Esophagus muscularis mucosa (tissue), 4 donors: ENCODE data around the gene ADAMTSL1. TPM values are rescaled to one million over a fixed set of nuclear protein-coding genes. Genes with fewer than 3 reads are reported as not detected.

ENCODE experiments used
- DNase-seq: peaks from one replicate; pipeline ENCODE4 v3.0.0-alpha.2; 2017; ENCODE audit errors: extremely low spot score
- H3K27ac ChIP-seq, 4 donors: fragments of 200-600 bp; sonication (generic); replicated peaks in 1 of 4; 1 replicate in 3 of 4; 2 replicates in 1 of 4; pipeline ENCODE4 v1.5.1; 2016 to 2019; ENCODE audit warnings: mild to moderate bottlenecking in 1 of 4
- H3K27me3 ChIP-seq, 4 donors: fragments of 200-600 bp; sonication (generic); one replicate each; pipeline versions ENCODE4 v1.5.1 to v1.6.0; 2016 to 2019
- H3K36me3 ChIP-seq, 4 donors: fragments of 200-600 bp; sonication (generic); one replicate each; pipeline ENCODE4 v1.5.1; 2016 to 2019
- H3K4me1 ChIP-seq, 4 donors: fragments of 200-600 bp; sonication (generic); one replicate each; pipeline ENCODE4 v1.5.1; 2016 to 2019
- H3K4me3 ChIP-seq, 4 donors: fragments of 200-600 bp; sonication (generic); 1 replicate in 2 of 4; 2 replicates in 2 of 4; pipeline ENCODE4 v1.5.1; 2016 to 2019; ENCODE audit warnings: mild to moderate bottlenecking in 4 of 4, moderate library complexity in 1 of 4
- H3K9me3 ChIP-seq, 4 donors: fragments of 200-600 bp; sonication (generic); 1 replicate in 3 of 4; 2 replicates in 1 of 4; pipeline ENCODE4 v1.5.1; 2016 to 2019
- CTCF ChIP-seq, 3 experiments: fragments of 200-600 bp in 2 of 3; fragments of 450-650 bp in 1 of 3; sonication (generic) in 2 of 3; IDR thresholded peaks; one replicate each; pipeline ENCODE4 v1.5.1; 2017 to 2019; ENCODE audit warnings: antibody characterized with exemption in 3 of 3, mild to moderate bottlenecking in 2 of 3, moderate library complexity in 1 of 3
- EP300 ChIP-seq: sonication (generic); formaldehyde crosslinking; IDR thresholded peaks from one replicate; pipeline ENCODE4 v1.6.1; 2017; ENCODE audit warnings: antibody characterized with exemption
- POLR2A ChIP-seq: fragments of 450-650 bp; IDR thresholded peaks from one replicate; pipeline ENCODE4 v1.6.1; 2017; ENCODE audit warnings: antibody characterized with exemption, moderate library complexity, mild to moderate bottlenecking, low read depth
- POLR2AphosphoS5 ChIP-seq, 2 donors: sonication (generic); formaldehyde crosslinking; IDR thresholded peaks; one replicate each; pipeline ENCODE4 v1.6.1; 2017; ENCODE audit warnings: antibody characterized with exemption in 2 of 2
- WGBS: methylation state at CpG from one replicate; pipeline ENCODE4 v1.1.5; 2018; 5-methylcytosine and 5-hydroxymethylcytosine counted together
- intact Hi-C: fragments of 100-400 bp; cut with DNase I; formaldehyde crosslinking; loops from one replicate; pipeline ENCODE4 v1.15.1; 2023
- total RNA-seq, 4 donors: library from RNA; depleted of rRNA; stranded (reverse); fragments of >200 nt; gene quantifications; one replicate each; pipeline versions ENCODE4 v1.1.0 to v1.2.1, GENCODE V29; 2016

The ADAMTSL1 gene
- total RNA-seq, 4 donors from 2014 or later, result 81.7 to 172 (median 145) TPM

- TF ChIP-seq EP300 (no peak), POLR2A (no peak), CTCF (IDR thresholded peaks at IDR 0.05) (no peak), POLR2AphosphoS5 (IDR thresholded peaks at IDR 0.05) (no peak)
- H3K9me3 ChIP-seq, result no peaks in the 10 kb centered on the region
- intact Hi-C loops, result no loop called here
- 88% methylated on average over 2 of the region's 2 CpGs for WGBS
- DNase-seq, result peak; percentile 2
- peaks cover 20 to 41% (median 34%) of the 10 kb centered on the region in 4 donors for H3K4me1 ChIP-seq
- H3K36me3 ChIP-seq, result no peaks in the 10 kb centered on the region
- H3K4me3 ChIP-seq, result no peak overlapping the region
- no peaks in the 10 kb centered on the region for H3K27me3 ChIP-seq
- H3K27ac ChIP-seq, result peak overlapping the region; percentile 51 to 66 (median 65)
Observed at GRCh38 chr9:18785604-18786003, 311.7 kb downstream of the ADAMTSL1 start.

GRCh38 chr9:18786196-18786595, 312.2 kb downstream of the ADAMTSL1 start:
- intact Hi-C loops, result no loop called here
- Histone ChIP-seq H3K27ac (peak overlapping the region; percentile 51 to 66 (median 65)), H3K4me3 (no peak overlapping the region), H3K9me3 (no peaks in the 10 kb centered on the region), H3K27me3 (no peaks in the 10 kb centered on the region), H3K4me1 (peaks cover 20 to 41% (median 34%) of the 10 kb centered on the region in 4 donors), H3K36me3 (no peaks in the 10 kb centered on the region)
- peak; percentile 66 for DNase-seq
- WGBS, result 71% methylated on average over 3 of the region's 3 CpGs
- TF ChIP-seq POLR2A (no peak), POLR2AphosphoS5 (IDR thresholded peaks at IDR 0.05) (no peak), EP300 (no peak), CTCF (IDR thresholded peaks at IDR 0.05) (no peak)

- Histone ChIP-seq H3K36me3 (no peaks in the 10 kb centered on the region), H3K9me3 (no peaks in the 10 kb centered on the region), H3K27ac (peak overlapping the region; percentile 51 to 66 (median 65)), H3K4me3 (no peak overlapping the region), H3K4me1 (peaks cover 20 to 41% (median 34%) of the 10 kb centered on the region in 4 donors), H3K27me3 (no peaks in the 10 kb centered on the region)
- peak; percentile 45 for DNase-seq
- WGBS, result 22% methylated on average over 2 of the region's 2 CpGs
- intact Hi-C loops, result no loop called here
- TF ChIP-seq EP300 (no peak), CTCF (IDR thresholded peaks at IDR 0.05) (no peak), POLR2AphosphoS5 (IDR thresholded peaks at IDR 0.05) (no peak), POLR2A (no peak)
Observed at GRCh38 chr9:18786911-18787650, 313.1 kb downstream of the ADAMTSL1 start.

GRCh38 chr9:18788256-18788655, 314.3 kb downstream of the ADAMTSL1 start:
- Histone ChIP-seq H3K9me3 (no peaks in the 10 kb centered on the region), H3K27me3 (no peaks in the 10 kb centered on the region), H3K4me3 (no peak overlapping the region), H3K27ac (peak overlapping the region in 2 of 4 donors; percentile 14 to 66), H3K36me3 (no peaks in the 10 kb centered on the region), H3K4me1 (peaks cover 20 to 41% (median 34%) of the 10 kb centered on the region in 4 donors)
- WGBS, result 61% methylated on average over 10 of the region's 10 CpGs
- peak; percentile 37 for DNase-seq
- TF ChIP-seq POLR2AphosphoS5 (IDR thresholded peaks at IDR 0.05), result no peak
- no peak for TF ChIP-seq POLR2A
- TF ChIP-seq EP300, result no peak
- TF ChIP-seq CTCF (IDR thresholded peaks at IDR 0.05), result no peak
- intact Hi-C loops, result no loop called here
